HG03565 (cell line): ENCODE results near the gene DTD1.

Experiments used
- ATAC-seq: cut with Tn5 transposase; IDR thresholded peaks from one replicate; pipeline ENCODE4 v1.9.1; 2021; ENCODE audit warnings: mild to moderate bottlenecking, moderate library complexity; ENCODE audit not compliant: unreplicated experiment

Gene DTD1

DNA sequence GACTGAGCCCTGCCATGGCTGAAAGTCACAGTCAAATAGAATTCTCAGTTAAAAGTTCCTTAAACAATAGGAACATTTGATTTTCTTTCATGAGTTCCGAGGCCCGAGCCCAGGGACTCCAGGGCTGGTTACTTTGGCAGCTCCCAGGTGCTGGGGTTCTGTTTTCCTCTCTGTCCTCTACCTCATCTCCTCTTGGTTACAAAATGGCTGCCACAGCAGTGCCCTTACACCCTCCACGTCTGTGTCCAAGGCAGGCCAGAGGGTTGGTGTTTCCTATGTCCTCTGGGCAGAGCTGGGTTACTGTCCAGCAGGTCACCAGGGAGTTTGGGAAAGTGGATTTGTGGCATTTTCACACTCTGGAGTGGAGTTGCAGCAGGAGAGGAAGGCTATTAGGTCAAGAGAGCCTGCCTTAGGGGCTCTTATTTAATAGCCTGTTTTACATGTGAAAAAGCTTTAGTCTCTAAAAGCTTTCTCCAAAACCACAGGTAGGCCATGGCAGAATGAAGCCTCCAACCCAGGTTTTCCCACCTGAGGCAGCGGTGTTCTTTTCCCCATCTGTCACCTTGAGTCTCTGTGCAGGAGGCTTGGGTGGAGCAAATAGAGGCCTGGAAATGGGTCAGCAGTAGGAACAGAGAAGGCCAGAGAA, 111.0 kb downstream of the DTD1 start:
- ATAC-seq: no peak

DNA sequence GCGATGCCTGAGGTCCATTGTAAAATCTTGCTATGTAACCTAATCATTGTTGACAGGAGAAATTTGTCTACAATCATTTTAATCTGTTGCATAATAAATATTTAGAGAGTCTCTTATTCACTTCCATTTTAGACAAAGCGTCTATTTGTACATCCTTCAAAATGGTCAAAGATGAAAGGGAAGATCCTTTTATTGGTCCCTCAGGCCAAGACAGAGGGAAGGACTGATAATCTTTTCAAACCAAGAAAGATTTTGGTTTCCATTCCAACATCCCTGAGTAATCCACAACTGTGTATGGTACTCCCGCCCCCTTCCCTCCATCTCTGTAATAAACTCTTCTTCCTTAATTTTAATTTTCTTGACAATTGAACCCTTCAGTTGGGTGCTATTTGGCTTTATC, 114.1 kb downstream of the DTD1 start:
- no peak for ATAC-seq

DNA sequence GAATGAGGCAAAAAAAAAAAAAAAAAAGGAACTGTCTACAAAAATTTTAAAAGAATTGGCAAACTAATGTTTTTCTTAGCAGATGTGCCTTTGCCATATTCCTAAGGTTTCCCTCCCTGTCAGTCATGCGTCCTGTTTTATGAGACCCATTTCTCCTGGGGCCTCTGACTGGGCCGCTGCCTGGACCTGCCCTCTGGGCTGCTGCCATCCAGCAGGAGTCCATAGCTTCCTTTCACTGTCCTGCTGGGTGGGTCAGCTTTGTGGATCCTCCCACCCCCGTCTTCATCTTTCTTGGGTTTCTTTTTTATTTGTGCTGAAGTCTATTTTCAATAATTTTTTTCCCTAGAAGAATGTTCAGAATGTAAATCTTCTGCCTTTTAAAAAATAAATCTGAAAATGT, 114.9 kb downstream of the DTD1 start:
- ATAC-seq: no peak

DNA sequence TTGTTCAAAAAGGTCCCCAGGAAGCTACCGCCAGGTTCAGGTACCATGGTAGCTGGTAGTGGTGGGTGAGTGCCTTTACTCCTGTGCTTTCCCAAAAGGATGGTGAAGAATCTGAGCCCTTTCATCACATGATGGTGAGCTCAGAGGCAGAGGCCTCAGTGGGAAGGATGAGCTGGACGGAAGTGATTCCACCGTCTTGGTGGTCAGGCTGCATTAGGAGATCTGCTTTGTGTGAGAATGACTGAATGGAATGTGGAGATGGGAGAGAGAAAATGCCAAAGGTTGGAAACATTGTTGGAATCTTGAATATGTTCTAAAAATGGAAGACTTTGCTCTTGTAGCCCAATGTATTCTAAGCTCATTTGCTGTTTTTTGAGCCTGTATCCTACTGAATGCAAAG, 117.6 kb downstream of the DTD1 start:
- no peak for ATAC-seq

DNA sequence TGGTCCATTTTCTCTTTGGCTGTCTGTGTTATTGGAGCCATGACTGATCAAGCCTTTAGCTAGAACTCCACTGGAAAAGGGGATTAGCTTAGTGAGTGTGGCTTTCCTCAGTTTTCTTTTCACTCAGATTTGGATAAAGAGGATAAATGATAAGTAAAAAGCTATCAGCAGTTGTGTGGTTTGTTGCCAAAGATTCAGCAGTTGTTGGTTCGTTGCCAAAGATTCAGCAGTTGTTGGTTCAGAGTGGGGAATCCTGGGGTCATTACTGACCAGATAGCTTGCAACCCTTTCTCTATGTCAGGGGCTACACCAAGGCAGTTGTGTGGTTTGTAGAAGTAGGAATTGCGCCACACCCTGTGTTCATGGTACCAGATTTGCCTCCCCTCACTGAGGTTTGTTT, 118.1 kb downstream of the DTD1 start:
- ATAC-seq: no peak

DNA sequence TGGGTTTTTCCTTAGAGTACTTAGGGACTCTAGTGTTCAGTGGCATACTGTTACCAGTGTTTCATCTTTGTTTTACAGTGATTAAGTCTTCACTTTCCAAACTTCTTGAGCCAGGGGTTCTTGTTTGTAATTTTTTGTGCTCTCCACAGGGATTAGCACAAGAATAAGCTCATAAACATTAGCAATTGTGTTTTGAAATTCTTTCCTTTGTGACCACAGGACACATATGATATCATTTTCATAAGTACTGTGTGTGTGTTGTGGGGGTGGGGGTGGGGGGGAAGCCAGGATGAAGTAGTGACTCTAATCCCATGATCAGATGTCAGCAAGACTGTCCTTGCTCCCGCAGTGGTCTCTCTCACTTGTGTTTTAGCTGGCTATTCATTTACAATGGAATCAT, 124.3 kb downstream of the DTD1 start:
- no peak for ATAC-seq

DNA sequence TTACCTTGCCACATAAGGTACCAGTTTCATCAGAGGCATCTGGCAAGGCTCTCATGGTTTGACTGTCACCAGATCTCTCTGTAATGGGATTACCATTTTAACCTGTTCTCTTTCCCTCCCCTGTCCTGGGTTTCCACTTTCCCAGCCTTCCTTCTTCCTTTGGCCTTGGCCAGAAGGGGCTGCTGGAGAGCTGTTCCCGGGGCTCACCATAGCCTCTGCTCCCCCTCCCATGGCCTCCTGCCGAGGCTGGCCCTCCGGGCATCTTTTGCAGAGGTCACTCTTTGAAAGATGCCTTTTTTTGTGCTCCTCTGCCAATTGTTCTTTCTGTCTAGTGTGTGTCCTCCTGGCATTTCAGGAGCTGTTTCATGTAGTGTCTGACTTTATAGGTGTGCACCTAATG, 125.0 kb downstream of the DTD1 start:
- ATAC-seq: no peak

DNA sequence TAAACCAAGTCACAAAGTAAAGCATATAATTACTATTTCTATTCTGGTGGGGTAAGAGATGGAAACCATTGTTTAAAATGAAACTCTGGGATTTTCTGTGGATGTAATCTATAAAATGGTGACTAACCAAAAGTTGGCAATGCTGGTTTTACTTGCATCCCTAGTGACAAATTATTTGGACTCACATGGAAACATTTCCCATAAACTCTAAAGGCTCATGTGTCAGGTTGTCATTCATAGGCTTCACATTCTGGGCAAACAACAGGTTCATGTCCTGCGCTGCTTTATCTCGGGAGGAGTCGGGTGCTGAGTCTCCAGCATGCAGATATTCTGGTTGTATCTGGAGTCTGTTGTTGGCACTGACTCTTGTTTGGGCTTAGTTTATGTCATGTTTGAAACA, 127.7 kb downstream of the DTD1 start:
- ATAC-seq: no peak

DNA sequence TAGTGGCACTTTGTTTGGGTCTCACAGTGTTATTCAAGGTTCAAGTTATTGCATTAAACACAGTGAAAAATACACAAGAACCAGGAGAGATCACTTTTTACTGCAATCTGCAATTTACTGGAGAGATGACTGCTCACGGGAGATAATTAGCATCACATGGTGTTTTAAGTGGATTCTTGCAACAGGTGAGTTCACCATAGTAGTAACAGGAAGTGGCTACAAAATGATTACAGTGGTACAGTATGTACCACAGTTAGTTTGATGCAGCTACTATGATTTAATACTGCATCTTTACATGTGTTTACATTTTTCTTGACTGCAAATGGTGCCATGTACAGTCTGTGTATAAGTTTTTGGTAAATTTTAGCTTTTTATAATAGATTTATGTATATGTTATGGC, 129.2 kb downstream of the DTD1 start:
- no peak for ATAC-seq

DNA sequence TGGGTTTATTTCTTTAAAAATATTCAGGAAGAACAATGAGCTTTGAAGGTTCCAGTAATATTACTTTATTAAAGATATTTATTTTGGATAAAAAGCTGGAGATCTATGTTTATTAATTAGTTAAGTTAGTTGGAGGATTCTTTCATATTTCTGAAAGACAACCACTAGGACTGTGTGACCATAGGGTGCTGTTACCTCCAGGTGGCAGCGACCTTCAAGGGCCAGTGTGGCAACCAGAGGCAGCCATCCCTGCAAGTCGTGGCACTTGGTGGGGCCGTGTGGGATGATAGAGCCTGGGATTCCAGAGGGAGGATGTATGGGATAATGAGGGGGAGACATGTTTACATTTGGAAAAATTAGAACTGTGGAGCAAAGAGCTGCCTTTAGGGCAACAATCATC, 130.3 kb downstream of the DTD1 start:
- ATAC-seq: no peak

DNA sequence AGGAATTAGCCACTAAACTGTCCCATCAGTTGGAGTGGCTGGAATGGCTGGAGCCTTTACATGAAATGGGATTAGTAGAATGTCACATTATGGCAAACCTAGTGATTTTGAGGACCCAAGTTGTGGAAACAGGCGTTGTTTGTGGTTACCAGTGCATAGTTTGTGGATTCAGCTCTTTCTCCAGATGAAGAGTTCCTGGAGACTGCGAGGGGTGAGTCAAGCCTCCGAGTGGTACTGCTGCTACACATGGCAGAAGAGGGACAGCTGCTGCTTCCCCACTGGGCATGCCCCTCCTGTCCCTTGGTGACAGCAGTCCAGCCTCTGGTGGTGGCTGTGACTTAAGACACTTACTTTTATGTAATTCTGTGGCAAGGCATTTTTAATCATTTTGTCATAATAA, 131.6 kb downstream of the DTD1 start:
- no peak for ATAC-seq

DNA sequence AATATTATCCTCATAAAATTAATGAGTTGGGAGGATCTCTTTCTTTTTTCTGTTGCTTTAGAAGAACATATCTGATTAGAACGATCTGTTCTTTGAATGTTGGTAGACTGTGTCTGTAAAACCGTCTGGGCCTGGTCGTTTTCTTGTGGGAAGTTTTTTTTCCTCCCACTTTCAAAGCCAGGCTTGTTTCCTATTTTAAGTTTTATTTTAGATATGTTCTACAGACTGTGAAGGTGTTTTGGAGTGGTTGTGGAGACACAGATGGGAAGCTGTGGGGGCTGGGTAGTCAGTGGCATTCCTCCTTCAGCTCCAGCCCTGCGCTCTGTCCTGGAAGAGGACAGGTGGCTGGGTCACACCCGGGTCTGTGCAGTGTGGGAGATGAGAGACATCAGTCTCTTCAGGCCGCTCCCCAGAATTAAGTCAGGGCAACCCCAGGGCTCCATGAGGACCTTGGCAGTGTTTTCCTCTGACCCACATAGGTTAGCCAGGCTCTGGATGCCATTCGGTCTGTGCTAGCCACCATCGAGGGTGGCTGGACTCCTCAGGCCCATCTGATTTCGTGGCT, 133.8 kb downstream of the DTD1 start:
- no peak for ATAC-seq

DNA sequence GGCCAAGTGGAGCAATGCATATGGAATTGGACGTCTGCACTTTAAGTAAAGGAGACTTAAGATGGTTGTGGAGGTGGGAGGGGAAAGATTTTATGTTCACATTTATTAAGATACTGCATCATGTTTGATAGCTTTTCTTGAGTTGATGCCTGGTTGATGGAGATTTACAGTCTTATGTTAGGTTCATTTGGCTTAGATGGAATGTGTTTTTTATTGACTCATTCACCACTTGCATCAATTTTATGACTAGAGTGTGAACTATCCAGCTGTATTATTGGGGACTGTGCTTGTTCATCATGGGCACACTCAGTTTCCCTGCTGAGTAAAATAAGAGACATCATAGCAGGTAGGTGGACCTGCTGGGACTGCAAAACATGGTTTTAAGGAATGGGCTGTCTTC, 134.5 kb downstream of the DTD1 start:
- ATAC-seq: no peak

DNA sequence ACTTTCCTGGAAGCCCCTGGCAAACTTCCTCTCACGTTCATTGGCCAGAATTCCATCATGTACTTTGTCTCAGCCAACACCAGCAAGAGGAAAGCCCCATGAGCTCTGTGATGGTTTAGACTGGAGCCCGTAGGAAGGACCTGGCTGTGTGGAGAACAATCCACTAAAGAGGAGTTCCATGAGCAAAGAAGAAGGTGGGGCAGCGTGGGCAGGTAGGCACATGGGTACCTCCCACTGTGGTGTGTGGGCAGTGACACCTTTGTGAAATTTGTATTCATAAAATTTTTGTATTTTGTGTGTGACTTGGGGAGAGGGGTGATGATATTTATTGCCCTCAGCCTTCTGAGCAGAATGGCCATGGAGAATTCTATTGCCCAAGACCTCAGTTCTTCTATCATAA, 136.2 kb downstream of the DTD1 start:
- no peak for ATAC-seq

DNA sequence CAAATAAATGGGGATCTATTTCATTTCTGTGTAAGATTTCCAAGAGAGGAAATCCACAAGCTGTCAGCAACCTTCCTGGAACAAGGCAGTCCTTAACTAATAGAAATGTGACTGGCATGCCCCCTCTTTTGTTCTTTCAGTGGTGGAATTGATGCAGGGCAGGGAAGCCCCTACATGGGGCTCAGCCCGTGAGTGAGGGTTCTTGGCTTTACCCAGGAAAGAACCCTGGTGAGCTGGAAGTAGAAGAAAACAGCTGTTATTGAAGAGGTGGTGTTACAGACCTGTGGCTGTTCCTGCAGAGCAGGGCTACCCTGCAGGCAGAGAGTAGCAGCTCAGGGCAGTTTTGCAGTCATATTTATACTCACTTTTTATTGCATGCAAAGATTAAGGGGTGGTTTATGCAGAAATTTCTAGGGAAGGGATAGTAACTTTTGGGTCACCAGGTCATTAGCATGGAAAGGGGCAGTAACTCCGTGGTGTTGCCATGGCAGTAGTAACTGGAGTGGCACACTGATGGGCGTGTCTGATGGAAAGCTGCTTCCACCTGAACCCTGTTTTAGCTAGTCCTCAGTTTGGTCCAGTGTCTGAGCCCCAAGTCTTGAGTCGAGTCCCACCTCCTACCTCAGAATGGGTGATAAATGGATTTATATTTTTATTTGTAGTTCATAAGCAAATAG, 137.1 kb downstream of the DTD1 start:
- no peak for ATAC-seq

DNA sequence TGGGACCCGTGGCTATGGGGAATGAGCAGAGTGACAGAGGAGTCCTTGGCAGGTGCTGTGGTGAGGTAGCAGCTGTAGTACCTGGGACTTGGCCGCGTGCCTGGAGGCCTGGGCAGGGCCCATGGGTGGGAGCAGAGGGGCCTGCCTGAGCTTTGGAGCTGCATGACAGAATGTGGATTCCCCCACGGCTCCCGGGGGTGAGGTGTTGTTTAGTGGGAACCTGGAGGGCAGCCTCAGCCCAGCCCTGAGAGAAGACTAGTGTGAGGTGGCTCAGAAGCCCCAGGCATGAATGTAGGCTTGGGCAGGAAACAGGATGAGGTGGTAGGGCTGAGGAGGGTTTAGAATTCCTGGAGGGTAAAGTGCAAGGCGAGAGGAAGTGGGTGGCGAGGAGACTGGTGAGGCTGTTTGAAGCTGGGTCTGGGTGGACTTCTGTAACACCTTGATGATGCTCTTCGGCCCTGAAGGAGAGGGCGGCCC, 139.2 kb downstream of the DTD1 start:
- ATAC-seq: no peak

DNA sequence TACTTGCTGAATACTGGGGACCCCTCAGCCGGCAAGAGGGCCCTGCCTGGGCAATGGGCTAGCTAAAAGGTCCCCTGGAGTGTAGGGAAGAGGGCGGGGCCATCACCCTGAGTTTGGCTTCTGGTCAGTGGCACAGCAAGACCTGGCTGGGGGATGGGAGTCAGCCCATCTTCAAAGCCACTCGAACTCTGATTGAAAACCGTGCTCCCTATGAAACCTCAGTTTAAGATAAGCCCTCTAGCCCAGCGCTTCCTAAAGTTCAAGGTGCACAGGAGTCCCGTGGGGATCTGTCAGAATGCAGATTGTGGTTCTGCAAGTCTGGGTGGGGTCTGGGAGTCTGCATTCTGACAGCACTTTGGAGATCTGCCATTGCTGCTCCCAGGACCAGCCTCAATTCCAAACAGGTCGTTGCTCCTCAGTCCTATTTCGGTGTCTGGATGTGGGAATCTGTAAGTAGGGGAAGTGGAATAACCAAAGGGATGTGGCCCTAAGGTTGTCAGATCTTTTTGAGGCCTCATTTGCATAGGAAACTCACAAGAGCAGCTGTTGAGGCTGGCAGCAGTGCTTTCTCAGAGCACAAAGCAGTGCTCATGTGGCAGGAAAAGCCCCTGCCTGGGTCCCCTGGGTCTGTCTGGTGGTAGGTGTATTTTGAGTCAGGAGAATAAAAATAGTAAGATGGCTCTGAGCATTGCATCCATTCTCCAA, 140.5 kb downstream of the DTD1 start:
- peak; percentile 89 for ATAC-seq

DNA sequence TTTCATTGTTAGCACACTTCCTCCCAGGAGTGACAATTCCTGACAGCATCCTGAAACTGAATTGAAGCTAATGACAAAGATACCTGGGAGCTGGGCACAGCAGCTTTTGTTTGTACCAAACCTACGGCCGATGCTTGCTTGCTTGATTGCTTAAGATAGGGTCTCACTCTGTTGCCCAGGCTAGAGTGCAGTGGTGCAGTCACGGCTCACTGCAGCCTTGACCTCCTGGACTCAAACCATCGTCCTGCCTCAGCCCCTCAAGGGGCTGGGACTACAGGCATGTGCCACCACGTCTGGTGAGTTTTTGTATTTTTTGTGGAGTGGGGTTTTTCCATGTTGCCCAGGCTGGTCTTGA, 141.0 kb downstream of the DTD1 start:
- ATAC-seq: peak; percentile 13

DNA sequence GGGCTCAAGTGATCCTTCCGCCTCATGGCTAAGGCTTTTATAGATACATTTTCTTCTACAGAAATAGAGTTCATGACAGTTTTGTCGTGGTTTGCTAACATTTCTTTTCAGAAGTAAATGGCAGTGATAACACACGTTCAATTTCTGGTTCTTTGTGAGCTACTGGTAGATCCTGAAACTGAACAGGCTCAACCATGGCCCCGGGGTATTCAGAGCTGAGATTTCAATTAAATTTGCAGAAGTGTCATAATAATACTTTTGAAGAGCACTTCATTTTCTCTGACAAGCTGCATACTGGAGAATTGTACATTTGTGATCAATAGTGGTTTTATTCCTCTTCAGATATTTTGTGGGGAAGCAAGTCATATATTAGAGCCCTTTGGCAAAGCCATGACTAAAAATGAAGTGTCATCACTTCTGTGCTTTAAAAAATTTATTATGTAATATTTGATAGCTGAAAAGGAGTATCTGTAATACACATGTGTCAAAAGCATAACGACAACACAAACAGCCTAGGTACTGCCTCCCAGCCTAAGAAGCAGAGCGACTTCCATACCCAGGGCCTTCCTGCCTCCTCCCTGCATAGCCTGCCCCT, 141.5 kb downstream of the DTD1 start:
- ATAC-seq: peak; percentile 2

DNA sequence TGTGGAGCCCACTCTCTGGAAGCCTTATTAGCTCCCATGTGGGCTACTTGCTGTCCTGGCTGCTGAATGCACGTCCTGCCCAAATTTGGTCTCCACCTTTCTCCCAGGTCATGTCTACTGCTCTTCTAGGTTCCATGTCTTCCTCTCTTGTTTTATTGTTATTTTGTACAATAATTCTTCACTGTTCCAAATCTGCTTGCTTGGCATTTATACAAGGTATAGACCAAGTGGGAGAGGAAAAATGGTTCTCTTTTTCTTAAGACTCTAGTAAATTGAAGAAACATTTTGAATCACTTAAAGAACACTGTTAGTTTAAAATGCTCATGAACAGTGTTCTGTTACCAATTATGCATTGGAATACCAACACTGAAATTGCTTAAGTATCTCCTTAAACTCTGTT, 144.1 kb downstream of the DTD1 start:
- ATAC-seq: no peak

DNA sequence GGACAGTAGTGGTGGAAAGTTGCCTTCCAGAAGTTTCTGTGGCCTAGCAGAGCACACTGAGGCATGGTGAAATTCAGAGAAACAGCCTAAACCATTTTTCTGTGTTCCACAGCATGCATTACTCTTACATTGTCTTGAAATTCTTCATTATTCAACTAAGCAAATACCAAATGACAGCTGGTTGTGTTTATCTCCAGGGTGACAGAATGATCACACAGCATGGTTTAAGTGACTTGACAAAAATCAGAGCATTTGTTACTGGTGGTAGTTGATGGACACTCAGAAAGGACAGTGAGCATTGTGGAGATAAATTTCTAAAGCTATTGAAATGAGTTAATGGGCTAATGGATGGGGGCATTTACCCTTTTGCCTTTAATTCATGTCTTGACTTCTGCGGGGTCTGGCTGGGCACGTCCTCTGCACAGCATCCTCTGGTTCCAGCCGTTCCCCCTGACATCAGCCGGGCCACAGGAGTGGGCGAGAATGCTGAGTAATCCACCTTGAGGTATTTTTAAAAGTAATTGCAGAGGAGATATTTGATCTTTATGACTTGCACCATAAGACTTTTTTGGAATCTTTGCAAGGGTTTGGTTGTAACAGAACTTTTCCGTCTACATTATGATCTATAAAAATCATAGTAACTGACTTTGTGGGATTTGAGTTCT, 146.8 kb downstream of the DTD1 start:
- ATAC-seq: no peak
